ENCODE measurements around the gene TRIB2. TPM values are rescaled to one million over a fixed set of nuclear protein-coding genes. Genes with fewer than 3 reads are reported as not detected.
"Not testable (repeated sequence)": the region's sequence is repeated elsewhere in the genome, so short reads cannot be mapped to it uniquely, and the experiment has no call there.

Gene TRIB2
- total RNA-seq, 4 donors from 2014 or later, result 182 to 554 (median 315) TPM

- WGBS, 2 donors, result 92 to 93% methylated on average over 6 to 7 of the region's 7 CpGs
- Histone ChIP-seq H3K36me3 (no peaks in the 10 kb centered on the region), H3K4me1 (no peaks in the 10 kb centered on the region), H3K4me3 (no peak overlapping the region), H3K27me3 (no peaks in the 10 kb centered on the region), H3K27ac (no peak overlapping the region), H3K9me3 (peaks cover 0 to 2% (median 0%) of the 10 kb centered on the region in 4 donors)
- TF ChIP-seq POLR2A (IDR thresholded peaks at IDR 0.05), result no peak
- TF ChIP-seq EP300 (IDR thresholded peaks at IDR 0.05), result no peak
- TF ChIP-seq CTCF (IDR thresholded peaks at IDR 0.05), result no peak
- DNase-seq (ENCODE audit: low spot score in 2 of 2), result no peak
Observed at GRCh38 chr2:12675352-12675795, 41.4 kb upstream of the TRIB2 start.

- TF ChIP-seq CTCF (IDR thresholded peaks at IDR 0.05) (no peak), EP300 (IDR thresholded peaks at IDR 0.05) (no peak), POLR2A (IDR thresholded peaks at IDR 0.05) (no peak)
- H3K9me3 ChIP-seq, result peaks cover 0 to 2% (median 0%) of the 10 kb centered on the region in 4 donors
- no peaks in the 10 kb centered on the region for H3K4me1 ChIP-seq
- no peak overlapping the region for H3K4me3 ChIP-seq
- no peak for DNase-seq (ENCODE audit: low spot score in 2 of 2)
- no peak overlapping the region for H3K27ac ChIP-seq
- no peaks in the 10 kb centered on the region for H3K36me3 ChIP-seq
- WGBS, 2 donors, result 92 to 96% methylated on average over 5 of the region's 5 CpGs
- no peaks in the 10 kb centered on the region for H3K27me3 ChIP-seq
Observed at GRCh38 chr2:12675801-12676200, 40.9 kb upstream of the TRIB2 start.

GRCh38 chr2:12676771-12677170 is 40.0 kb upstream of the TRIB2 start:
- Histone ChIP-seq H3K4me3 (no peak overlapping the region), H3K36me3 (no peaks in the 10 kb centered on the region), H3K27ac (no peak overlapping the region), H3K9me3 (peaks cover 0 to 2% (median 0%) of the 10 kb centered on the region in 4 donors), H3K4me1 (no peaks in the 10 kb centered on the region), H3K27me3 (no peaks in the 10 kb centered on the region)
- no peak for TF ChIP-seq POLR2A (IDR thresholded peaks at IDR 0.05)
- no peak for TF ChIP-seq CTCF (IDR thresholded peaks at IDR 0.05)
- TF ChIP-seq EP300 (IDR thresholded peaks at IDR 0.05), result no peak
- no peak for DNase-seq (ENCODE audit: low spot score in 2 of 2)
- 94 to 95% methylated on average over 4 of the region's 4 CpGs for WGBS, 2 donors

GRCh38 chr2:12678186-12678585 is 38.5 kb upstream of the TRIB2 start:
- TF ChIP-seq EP300 (IDR thresholded peaks at IDR 0.05), result no peak
- no peak for TF ChIP-seq POLR2A (IDR thresholded peaks at IDR 0.05)
- TF ChIP-seq CTCF (IDR thresholded peaks at IDR 0.05), result no peak
- H3K4me3 ChIP-seq, result no peak overlapping the region
- H3K27me3 ChIP-seq, result no peaks in the 10 kb centered on the region
- WGBS, 2 donors, result 76 to 86% methylated on average over 2 of the region's 2 CpGs
- H3K36me3 ChIP-seq, result no peaks in the 10 kb centered on the region
- DNase-seq (ENCODE audit: low spot score in 2 of 2), result no peak
- no peak overlapping the region for H3K27ac ChIP-seq
- H3K9me3 ChIP-seq, result peaks cover 0 to 2% (median 0%) of the 10 kb centered on the region in 4 donors
- H3K4me1 ChIP-seq, result no peaks in the 10 kb centered on the region

- Histone ChIP-seq H3K27ac (no peak overlapping the region), H3K4me3 (no peak overlapping the region), H3K27me3 (no peaks in the 10 kb centered on the region), H3K36me3 (no peaks in the 10 kb centered on the region), H3K9me3 (peaks cover 0 to 2% (median 0%) of the 10 kb centered on the region in 4 donors), H3K4me1 (peaks cover 0 to 7% (median 0%) of the 10 kb centered on the region in 4 donors)
- no peak for DNase-seq (ENCODE audit: low spot score in 2 of 2)
- 89 to 98% methylated on average over 5 of the region's 5 CpGs for WGBS, 2 donors
- no peak for TF ChIP-seq CTCF (IDR thresholded peaks at IDR 0.05)
- TF ChIP-seq EP300 (IDR thresholded peaks at IDR 0.05), result no peak
- no peak for TF ChIP-seq POLR2A (IDR thresholded peaks at IDR 0.05)
Observed at GRCh38 chr2:12679550-12680072, 37.1 kb upstream of the TRIB2 start.

GRCh38 chr2:12680115-12680514 is 36.6 kb upstream of the TRIB2 start:
- H3K27ac ChIP-seq; H3K4me3 ChIP-seq; DNase-seq (ENCODE audit: low spot score in 2 of 2); H3K36me3 ChIP-seq; H3K27me3 ChIP-seq; H3K9me3 ChIP-seq: not testable (repeated sequence)
- 13 to 94% methylated on average over 1 of the region's 1 CpG for WGBS, 2 donors
- peaks cover 0 to 12% (median 0%) of the 10 kb centered on the region in 4 donors for H3K4me1 ChIP-seq

All from tibial nerve (tissue), 4 donors.